WERI-Rb-1 (cell line): Measurements from ENCODE around the gene VPS35L.

Source experiments
- DNase-seq: peaks from one replicate; pipeline ENCODE4 v3.0.0-alpha.2; 2020
- H3K27ac ChIP-seq: fragments of 250-450 bp; sonication (Bioruptor Pico); 2 replicates; pipeline ENCODE4 v1.5.1; 2020; ENCODE audit warnings: mild to moderate bottlenecking, moderate library complexity
- H3K27me3 ChIP-seq: fragments of 250-450 bp; sonication (Bioruptor Pico); 2 replicates; pipeline ENCODE4 v1.5.1; 2021; ENCODE audit warnings: mild to moderate bottlenecking, low read depth, moderate library complexity; ENCODE audit not compliant: insufficient read depth, severe bottlenecking
- H3K36me3 ChIP-seq: fragments of 250-450 bp; sonication (Bioruptor Pico); 2 replicates; pipeline ENCODE4 v1.5.1; 2020; ENCODE audit warnings: mild to moderate bottlenecking, moderate library complexity
- H3K4me3 ChIP-seq: 2 replicates; pipeline ENCODE4 v1.5.1; 2011; ENCODE audit warnings: low read depth, mild to moderate bottlenecking, control low read depth, low read length
- H3K9me3 ChIP-seq: fragments of 250-450 bp; sonication (Bioruptor Pico); 2 replicates; pipeline ENCODE4 v1.5.1; 2021; ENCODE audit warnings: mild to moderate bottlenecking, moderate library complexity; ENCODE audit not compliant: severe bottlenecking
- CTCF ChIP-seq: IDR thresholded peaks from 2 replicates; pipeline ENCODE4 v1.5.1; 2011; ENCODE audit warnings: low read depth, mild to moderate bottlenecking, control low read depth, inconsistent platforms, low read length

Gene VPS35L

GRCh38 chr16:19621445-19621844, 65.9 kb downstream of the VPS35L start:
- H3K36me3 ChIP-seq: no peaks in the 10 kb centered on the region
- H3K4me3 ChIP-seq: no peak overlapping the region
- no peak for DNase-seq
- no peak overlapping the region for H3K27ac ChIP-seq
- no peaks in the 10 kb centered on the region for H3K27me3 ChIP-seq
- no peak for TF ChIP-seq CTCF
- H3K9me3 ChIP-seq: no peaks in the 10 kb centered on the region

- peaks cover 3% of the 10 kb centered on the region; the same call in 1 of the 2 replicates for H3K36me3 ChIP-seq
- TF ChIP-seq CTCF: no peak
- no peak overlapping the region for H3K27ac ChIP-seq
Observed at GRCh38 chr16:19625039-19625438, 69.5 kb downstream of the VPS35L start.

GRCh38 chr16:19636436-19637267, 81.1 kb downstream of the VPS35L start:
- TF ChIP-seq CTCF: no peak
- no peak overlapping the region for H3K4me3 ChIP-seq
- DNase-seq: no peak
- no peaks in the 10 kb centered on the region for H3K27me3 ChIP-seq
- H3K27ac ChIP-seq: no peak overlapping the region
- peaks cover 18% of the 10 kb centered on the region for H3K36me3 ChIP-seq
- no peaks in the 10 kb centered on the region for H3K9me3 ChIP-seq

More at GRCh38 chr16:19625039-19625438, 69.5 kb downstream of the VPS35L start:
- no peak overlapping the region for H3K4me3 ChIP-seq
- no peak for DNase-seq
- H3K27me3 ChIP-seq: no peaks in the 10 kb centered on the region
- H3K9me3 ChIP-seq: no peaks in the 10 kb centered on the region

GRCh38 chr16:19639986-19640421, 84.5 kb downstream of the VPS35L start:
- Histone ChIP-seq H3K27me3 (no peaks in the 10 kb centered on the region), H3K9me3 (no peaks in the 10 kb centered on the region), H3K4me3 (no peak overlapping the region), H3K36me3 (peaks cover 12% of the 10 kb centered on the region), H3K27ac (no peak overlapping the region)
- DNase-seq: no peak
- no peak for TF ChIP-seq CTCF

- Histone ChIP-seq H3K9me3 (no peaks in the 10 kb centered on the region), H3K27ac (no peak overlapping the region), H3K27me3 (no peaks in the 10 kb centered on the region), H3K36me3 (peaks cover 12% of the 10 kb centered on the region), H3K4me3 (no peak overlapping the region)
- no peak for DNase-seq
- no peak for TF ChIP-seq CTCF
Observed at GRCh38 chr16:19642501-19642900, 87.0 kb downstream of the VPS35L start.
